ENCODE measurements around the gene RILPL2.

DNA sequence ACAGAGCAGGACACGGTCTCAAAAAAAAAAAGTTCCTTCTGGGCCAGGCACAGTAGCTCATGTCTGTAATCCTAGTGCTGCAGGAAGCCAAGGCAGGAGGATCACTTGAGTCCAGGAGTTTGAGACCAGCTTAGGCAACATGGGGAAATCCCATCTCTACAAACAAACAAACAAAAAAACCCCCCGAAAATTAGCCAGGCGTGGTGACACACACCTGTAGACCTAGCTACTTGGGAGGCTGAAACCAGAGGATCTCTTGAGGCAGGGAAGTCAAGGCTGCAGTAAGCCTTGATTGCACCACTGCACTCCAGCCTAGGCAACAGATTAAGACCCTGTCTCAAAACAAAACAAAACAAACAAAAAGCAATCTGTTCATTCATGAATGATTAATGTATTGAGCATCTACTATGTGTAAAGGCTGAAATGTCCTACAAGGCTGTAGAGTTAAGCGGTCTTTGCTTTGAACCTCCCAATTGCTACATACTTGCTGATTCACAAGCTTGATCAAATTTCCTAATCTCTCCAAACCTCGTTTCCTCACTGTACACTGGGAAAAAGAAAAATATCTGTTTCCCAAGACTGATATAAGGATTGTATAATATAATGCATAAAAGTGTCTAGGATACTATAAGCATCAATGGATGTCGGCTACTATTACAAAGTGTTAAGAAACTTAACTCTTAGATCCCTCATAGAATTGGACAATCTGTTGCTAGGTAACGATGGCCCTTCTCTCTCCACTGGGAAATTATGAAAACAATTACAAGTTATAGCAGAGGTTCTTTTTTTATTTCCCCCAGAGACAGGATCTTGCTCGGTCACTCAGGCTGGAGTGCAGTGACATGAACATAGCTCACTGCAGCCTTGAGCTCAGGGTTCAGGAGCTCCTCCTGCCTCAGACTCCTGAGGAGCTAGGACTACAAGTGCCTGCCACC lies 7.9 kb upstream of the RILPL2 start:
- TF ChIP-seq SUZ12 (IDR thresholded peaks at IDR 0.05; ENCODE audit: extremely low read depth, insufficient read depth, insufficient read length) (no peak), YY1 (IDR thresholded peaks at IDR 0.05; ENCODE audit: insufficient read depth, insufficient read length) (no peak)

Measured in NT2/D1 (cell line).